ENCODE results near the gene TTC23.

GRCh38 chr15:99146661-99147060 is 102.7 kb downstream of the TTC23 start:
- TF ChIP-seq POLR2A (IDR thresholded peaks at IDR 0.05) = no peak
- no peak for TF ChIP-seq CTCF (IDR thresholded peaks at IDR 0.05)
- TF ChIP-seq POLR2AphosphoS5 (IDR thresholded peaks at IDR 0.05) = no peak
- no peak for TF ChIP-seq EP300 (IDR thresholded peaks at IDR 0.05)
